Memory B cell (primary cell): ENCODE results near the gene KRT34.
"Not testable (repeated sequence)": the region's sequence is repeated elsewhere in the genome, so short reads cannot be mapped to it uniquely, and the experiment has no call there.

ENCODE experiments used
- ATAC-seq: fragments of 150-1000 bp; cut with Tn5 transposase; 2 replicates; pipeline ENCODE4 v1.10.0; 2021; ENCODE audit warnings: low read depth, mild to moderate bottlenecking, moderate library complexity
- DNase-seq, 2 donors: peaks; one replicate each; pipeline ENCODE4 v3.0.0; 2022; ENCODE audit warnings: low spot score in 2 of 2
- H3K27ac Mint-ChIP-seq: one replicate; pipeline ENCODE4 v1.8.0; 2022; ENCODE audit warnings: mild to moderate bottlenecking, moderate library complexity, mixed read lengths
- H3K27me3 Mint-ChIP-seq: one replicate; pipeline ENCODE4 v1.8.0; 2022; ENCODE audit warnings: mixed read lengths
- H3K36me3 Mint-ChIP-seq: one replicate; pipeline ENCODE4 v1.8.0; 2022; ENCODE audit warnings: mild to moderate bottlenecking, mixed read lengths
- H3K4me1 Mint-ChIP-seq: one replicate; pipeline ENCODE4 v1.8.0; 2022; ENCODE audit warnings: mixed read lengths
- H3K4me3 Mint-ChIP-seq: one replicate; pipeline ENCODE4 v1.8.0; 2022; ENCODE audit warnings: mild to moderate bottlenecking, moderate library complexity, mixed read lengths
- H3K9me3 Mint-ChIP-seq: one replicate; pipeline ENCODE4 v1.8.0; 2022; ENCODE audit warnings: mixed read lengths

The KRT34 gene

GRCh38 chr17:41394254-41394996 is 12.3 kb upstream of the KRT34 start:
- Mint-ChIP-seq H3K27me3 (peaks cover 21% of the 10 kb centered on the region), H3K4me3 (no peak overlapping the region), H3K27ac (no peak overlapping the region), H3K36me3 (no peaks in the 10 kb centered on the region), H3K9me3 (no peaks in the 10 kb centered on the region), H3K4me1 (no peaks in the 10 kb centered on the region)
- ATAC-seq (no peak), DNase-seq (no peak)

- Mint-ChIP-seq H3K4me3 (no peak overlapping the region), H3K9me3 (no peaks in the 10 kb centered on the region)
- no peak for ATAC-seq
Measured at GRCh38 chr17:41393826-41394225, 11.7 kb upstream of the KRT34 start.

GRCh38 chr17:41393294-41393693 is 11.2 kb upstream of the KRT34 start:
- H3K27ac Mint-ChIP-seq, result no peak overlapping the region

More at GRCh38 chr17:41393826-41394225, 11.7 kb upstream of the KRT34 start:
- Mint-ChIP-seq H3K4me1 (no peaks in the 10 kb centered on the region), H3K27me3 (peaks cover 18% of the 10 kb centered on the region), H3K36me3 (no peaks in the 10 kb centered on the region), H3K27ac (no peak overlapping the region)
- no peak for DNase-seq

GRCh38 chr17:41392278-41392677 is 10.2 kb upstream of the KRT34 start:
- Mint-ChIP-seq H3K4me3 (no peak overlapping the region), H3K9me3 (no peaks in the 10 kb centered on the region), H3K4me1 (no peaks in the 10 kb centered on the region), H3K36me3 (no peaks in the 10 kb centered on the region), H3K27me3 (peaks cover 12% of the 10 kb centered on the region), H3K27ac (no peak overlapping the region)
- DNase-seq (no peak), ATAC-seq (no peak)

More at GRCh38 chr17:41393294-41393693, 11.2 kb upstream of the KRT34 start:
- H3K4me1 Mint-ChIP-seq, result no peaks in the 10 kb centered on the region
- DNase-seq, result no peak
- H3K36me3 Mint-ChIP-seq, result no peaks in the 10 kb centered on the region
- H3K9me3 Mint-ChIP-seq, result no peaks in the 10 kb centered on the region
- H3K27me3 Mint-ChIP-seq, result peaks cover 18% of the 10 kb centered on the region
- no peak overlapping the region for H3K4me3 Mint-ChIP-seq
- no peak for ATAC-seq

- H3K4me1 Mint-ChIP-seq, result no peaks in the 10 kb centered on the region
- no peak overlapping the region for H3K27ac Mint-ChIP-seq
- DNase-seq (no peak), ATAC-seq (no peak)
- no peak overlapping the region for H3K4me3 Mint-ChIP-seq
- H3K9me3 Mint-ChIP-seq, result peaks cover 3% of the 10 kb centered on the region
- no peaks in the 10 kb centered on the region for H3K36me3 Mint-ChIP-seq
- H3K27me3 Mint-ChIP-seq, result peaks cover 12% of the 10 kb centered on the region
Measured at GRCh38 chr17:41391535-41391934, 9.4 kb upstream of the KRT34 start.

- Mint-ChIP-seq H3K27me3 (peaks cover 12% of the 10 kb centered on the region), H3K27ac (no peak overlapping the region), H3K36me3 (no peaks in the 10 kb centered on the region), H3K4me3 (no peak overlapping the region), H3K9me3 (peaks cover 5% of the 10 kb centered on the region), H3K4me1 (no peaks in the 10 kb centered on the region)
- DNase-seq (no peak), ATAC-seq (no peak)
Measured at GRCh38 chr17:41390411-41390938, 8.4 kb upstream of the KRT34 start.

GRCh38 chr17:41387670-41388069 is 5.6 kb upstream of the KRT34 start:
- peaks cover 2% of the 10 kb centered on the region for H3K36me3 Mint-ChIP-seq
- H3K27me3 Mint-ChIP-seq, result peaks cover 10% of the 10 kb centered on the region
- H3K9me3 Mint-ChIP-seq, result peaks cover 10% of the 10 kb centered on the region

GRCh38 chr17:41386227-41386626 is 4.1 kb upstream of the KRT34 start:
- Mint-ChIP-seq H3K4me1 (no peaks in the 10 kb centered on the region), H3K4me3 (no peak overlapping the region), H3K27me3 (peaks cover 10% of the 10 kb centered on the region), H3K9me3 (peaks cover 10% of the 10 kb centered on the region), H3K36me3 (peaks cover 2% of the 10 kb centered on the region), H3K27ac (no peak overlapping the region)
- DNase-seq (no peak), ATAC-seq (no peak)

More at GRCh38 chr17:41387670-41388069, 5.6 kb upstream of the KRT34 start:
- DNase-seq (no peak), ATAC-seq (no peak)
- no peak overlapping the region for H3K27ac Mint-ChIP-seq
- H3K4me3 Mint-ChIP-seq, result no peak overlapping the region
- H3K4me1 Mint-ChIP-seq, result no peaks in the 10 kb centered on the region

GRCh38 chr17:41383690-41384089 is 1.6 kb upstream of the KRT34 start:
- DNase-seq (no peak), ATAC-seq (no peak)
- H3K4me1 Mint-ChIP-seq, result no peaks in the 10 kb centered on the region
- no peak overlapping the region for H3K27ac Mint-ChIP-seq
- peaks cover 10% of the 10 kb centered on the region for H3K9me3 Mint-ChIP-seq
- peaks cover 2% of the 10 kb centered on the region for H3K36me3 Mint-ChIP-seq
- no peak overlapping the region for H3K4me3 Mint-ChIP-seq
- peaks cover 12% of the 10 kb centered on the region for H3K27me3 Mint-ChIP-seq

GRCh38 chr17:41382394-41382793 is 288 bp upstream of the KRT34 start:
- no peaks in the 10 kb centered on the region for H3K4me1 Mint-ChIP-seq
- peaks cover 14% of the 10 kb centered on the region for H3K27me3 Mint-ChIP-seq
- ATAC-seq, result no peak
- H3K9me3 Mint-ChIP-seq, result peaks cover 10% of the 10 kb centered on the region
- no peak for DNase-seq
- peaks cover 2% of the 10 kb centered on the region for H3K36me3 Mint-ChIP-seq
- no peak overlapping the region for H3K27ac Mint-ChIP-seq
- no peak overlapping the region for H3K4me3 Mint-ChIP-seq

- H3K36me3 Mint-ChIP-seq, H3K9me3 Mint-ChIP-seq, H3K4me3 Mint-ChIP-seq, ATAC-seq, DNase-seq, H3K27ac Mint-ChIP-seq, H3K4me1 Mint-ChIP-seq: not testable (repeated sequence)
- H3K27me3 Mint-ChIP-seq, result peaks cover 24% of the 10 kb centered on the region
Measured at GRCh38 chr17:41380091-41380490, 2.0 kb downstream of the KRT34 start.

GRCh38 chr17:41377546-41377945 is 4.6 kb downstream of the KRT34 start:
- no peaks in the 10 kb centered on the region for H3K36me3 Mint-ChIP-seq
- DNase-seq (no peak), ATAC-seq (no peak)
- H3K4me3 Mint-ChIP-seq, result no peak overlapping the region
- peaks cover 24% of the 10 kb centered on the region for H3K27me3 Mint-ChIP-seq
- H3K9me3 Mint-ChIP-seq, result peaks cover 5% of the 10 kb centered on the region
- H3K27ac Mint-ChIP-seq, result no peak overlapping the region
- H3K4me1 Mint-ChIP-seq, result no peaks in the 10 kb centered on the region

GRCh38 chr17:41369713-41370112 is 12.4 kb downstream of the KRT34 start, which contains the start of gene KRT33B:
Gene KRT33B, minus strand, starts transcription at chr17:41369813. Its CDS starts 63 bp downstream, at chr17:41369750.
- no peak for DNase-seq
- peaks cover 5% of the 10 kb centered on the region for H3K9me3 Mint-ChIP-seq
- peaks cover 2% of the 10 kb centered on the region for H3K4me1 Mint-ChIP-seq
- ATAC-seq, result no peak
- no peak within 1 kb of the TSS for H3K4me3 Mint-ChIP-seq
- H3K36me3 Mint-ChIP-seq, result no peaks in the 10 kb centered on the region
- H3K27me3 Mint-ChIP-seq, result peaks cover 10% of the 10 kb centered on the region
- no peak within 1 kb of the TSS for H3K27ac Mint-ChIP-seq

- no peak overlapping the region for H3K4me3 Mint-ChIP-seq
- H3K4me1 Mint-ChIP-seq, result peaks cover 2% of the 10 kb centered on the region
- DNase-seq (no peak), ATAC-seq (no peak)
- H3K27me3 Mint-ChIP-seq, result peaks cover 5% of the 10 kb centered on the region
- H3K9me3 Mint-ChIP-seq, result no peaks in the 10 kb centered on the region
- no peaks in the 10 kb centered on the region for H3K36me3 Mint-ChIP-seq
- H3K27ac Mint-ChIP-seq, result no peak overlapping the region
Measured at GRCh38 chr17:41369023-41369422, 13.1 kb downstream of the KRT34 start.
